Thyroid gland (tissue), 4 donors: ENCODE data around the gene PAFAH1B1.

Source experiments
- POLR2A ChIP-seq, 2 donors: fragments of 450-650 bp; IDR thresholded peaks; one replicate each; pipeline ENCODE4 v1.6.1; 2017; ENCODE audit warnings: antibody characterized with exemption in 2 of 2, mild to moderate bottlenecking in 2 of 2, moderate library complexity in 1 of 2
- TF ChIP-seq, protein P1 (sequence below), 6 experiments: fragments of 200-600 bp in 3 of 6; fragments of 450-650 bp in 3 of 6; sonication (generic) in 3 of 6; IDR thresholded peaks; one replicate each; pipeline ENCODE4 v1.5.1; 2016 to 2019; ENCODE audit warnings: antibody characterized with exemption in 6 of 6, mild to moderate bottlenecking in 2 of 6, inconsistent platforms in 1 of 6, moderate library complexity in 1 of 6

DNA sequence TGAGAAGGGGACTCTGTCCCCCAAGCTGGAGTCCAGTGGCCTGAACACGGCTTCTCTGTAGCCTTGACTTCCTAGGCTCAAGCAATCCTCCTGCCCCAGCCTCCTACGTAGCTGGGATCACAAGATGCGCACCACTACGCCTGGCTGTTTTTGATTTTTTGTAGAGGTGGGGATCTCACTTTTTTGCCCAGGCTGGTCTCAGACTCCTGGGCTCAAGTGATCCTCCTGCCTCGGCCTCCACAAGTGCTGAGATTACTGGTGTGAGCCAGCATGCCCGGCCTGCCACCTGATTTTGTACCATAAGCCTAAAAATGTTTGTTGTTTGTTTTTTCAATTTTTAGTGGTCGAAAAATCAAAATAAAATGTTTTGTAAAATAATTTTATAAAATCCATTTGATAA lies 19.2 kb downstream of the PAFAH1B1 start:
- TF ChIP-seq, protein P1, sequence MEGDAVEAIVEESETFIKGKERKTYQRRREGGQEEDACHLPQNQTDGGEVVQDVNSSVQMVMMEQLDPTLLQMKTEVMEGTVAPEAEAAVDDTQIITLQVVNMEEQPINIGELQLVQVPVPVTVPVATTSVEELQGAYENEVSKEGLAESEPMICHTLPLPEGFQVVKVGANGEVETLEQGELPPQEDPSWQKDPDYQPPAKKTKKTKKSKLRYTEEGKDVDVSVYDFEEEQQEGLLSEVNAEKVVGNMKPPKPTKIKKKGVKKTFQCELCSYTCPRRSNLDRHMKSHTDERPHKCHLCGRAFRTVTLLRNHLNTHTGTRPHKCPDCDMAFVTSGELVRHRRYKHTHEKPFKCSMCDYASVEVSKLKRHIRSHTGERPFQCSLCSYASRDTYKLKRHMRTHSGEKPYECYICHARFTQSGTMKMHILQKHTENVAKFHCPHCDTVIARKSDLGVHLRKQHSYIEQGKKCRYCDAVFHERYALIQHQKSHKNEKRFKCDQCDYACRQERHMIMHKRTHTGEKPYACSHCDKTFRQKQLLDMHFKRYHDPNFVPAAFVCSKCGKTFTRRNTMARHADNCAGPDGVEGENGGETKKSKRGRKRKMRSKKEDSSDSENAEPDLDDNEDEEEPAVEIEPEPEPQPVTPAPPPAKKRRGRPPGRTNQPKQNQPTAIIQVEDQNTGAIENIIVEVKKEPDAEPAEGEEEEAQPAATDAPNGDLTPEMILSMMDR (IDR thresholded peaks at IDR 0.05) = no peak
- no peak for TF ChIP-seq POLR2A (IDR thresholded peaks at IDR 0.05)
